Smooth muscle cell (in vitro differentiated cells): ENCODE data around the gene MRPS23. TPM values are rescaled to one million over a fixed set of nuclear protein-coding genes. Genes with fewer than 3 reads are reported as not detected.

Experiments
- DNase-seq: peaks from one replicate; lab custom pipeline; 2025; ENCODE audit not compliant: unreplicated experiment; lab: John Stamatoyannopoulos, UW
- H2AFZ ChIP-seq: fragments of 200-600 bp; sonication (generic); 2 replicates; pipeline ENCODE4 v1.6.0; 2016; ENCODE audit warnings: antibody characterized with exemption, low read depth, mild to moderate bottlenecking
- H3F3A ChIP-seq: fragments of 200-600 bp; sonication (generic); 2 replicates; pipeline ENCODE4 v1.6.0; 2017; ENCODE audit warnings: antibody characterized with exemption, low read depth
- H3K27ac ChIP-seq: fragments of 200-600 bp; sonication (generic); 2 replicates; pipeline ENCODE4 v1.5.1; 2016; ENCODE audit warnings: low read depth, mild to moderate bottlenecking
- H3K27me3 ChIP-seq: fragments of 200-600 bp; sonication (generic); 2 replicates; pipeline ENCODE4 v1.6.1; 2016; ENCODE audit warnings: low read depth, mild to moderate bottlenecking
- H3K36me3 ChIP-seq: fragments of 200-600 bp; sonication (generic); 2 replicates; pipeline ENCODE4 v1.5.1; 2016; ENCODE audit warnings: low read depth
- H3K4me1 ChIP-seq: fragments of 200-600 bp; sonication (generic); 2 replicates; pipeline ENCODE4 v1.5.1; 2016; ENCODE audit warnings: low read depth
- H3K4me2 ChIP-seq: fragments of 200-600 bp; sonication (generic); 2 replicates; pipeline ENCODE4 v1.6.0; 2016; ENCODE audit warnings: mild to moderate bottlenecking
- H3K4me3 ChIP-seq: fragments of 200-600 bp; sonication (generic); 2 replicates; pipeline ENCODE4 v1.5.1; 2016; ENCODE audit warnings: mild to moderate bottlenecking
- H3K79me2 ChIP-seq: fragments of 200-600 bp; sonication (generic); 2 replicates; pipeline ENCODE4 v1.6.0; 2016; ENCODE audit warnings: low read depth, mild to moderate bottlenecking
- H3K9ac ChIP-seq: fragments of 200-600 bp; sonication (generic); 2 replicates; pipeline ENCODE4 v1.6.0; 2016; ENCODE audit warnings: low read depth
- H3K9me3 ChIP-seq: fragments of 200-600 bp; sonication (generic); replicated peaks from 2 replicates; pipeline ENCODE4 v1.5.1; 2016; ENCODE audit warnings: low read depth
- H4K20me1 ChIP-seq: fragments of 200-600 bp; sonication (generic); 2 replicates; pipeline ENCODE4 v1.6.0; 2016; ENCODE audit warnings: low read depth
- WGBS: methylation state at CpG from one replicate; pipeline ENCODE4 v1.1.7; 2016; ENCODE audit warnings: low lambda C conversion rate; 5-methylcytosine and 5-hydroxymethylcytosine counted together
- polyA plus RNA-seq: library from polyadenylated mRNA; unstranded; fragments of >200 nt; fragmentation: Nextera tagmentation; extraction: Ambion mirVana; gene quantifications from 2 replicates; pipeline ENCODE4 v1.2.1, GENCODE V29; 2016
- total RNA-seq: library from RNA; depleted of rRNA; stranded (reverse); fragments of >200 nt; gene quantifications from 2 replicates; pipeline ENCODE4 v1.2.3, GENCODE V29; 2014
- TF ChIP-seq, protein P1 (sequence below): fragments of 200-600 bp; sonication (generic); IDR thresholded peaks from 2 replicates; pipeline ENCODE4 v1.5.1; 2017; ENCODE audit warnings: borderline replicate concordance, mild to moderate bottlenecking, antibody characterized with exemption; ENCODE audit not compliant: insufficient read depth, poor library complexity, severe bottlenecking

The MRPS23 gene
- total and polyA plus RNA-seq, 2 experiments from 2014 or later: 32.3 to 48.4 TPM

DNA sequence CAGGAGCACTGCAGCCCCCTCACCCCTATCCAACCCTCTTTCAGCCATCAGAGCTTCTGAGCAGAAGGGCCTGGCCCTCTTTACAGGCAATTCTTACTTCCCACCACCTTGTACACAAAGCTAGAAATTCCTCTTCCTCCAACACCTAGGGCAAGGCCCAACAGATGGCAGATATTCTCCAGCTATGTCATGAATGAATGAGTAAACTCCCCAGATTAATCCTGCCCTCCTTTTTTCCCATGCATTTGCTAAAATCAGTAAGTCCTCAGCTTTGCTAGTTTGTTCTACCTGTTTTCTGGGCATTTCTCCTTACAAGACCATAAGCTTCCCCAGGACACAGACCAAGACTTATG lies 20.4 kb upstream of the MRPS23 start:
- H3K4me3 ChIP-seq: no peak overlapping the region
- peak overlapping the region; percentile 79 for H3K27ac ChIP-seq
- peaks cover 27% of the 10 kb centered on the region for H3K4me1 ChIP-seq
- peak overlapping the region; percentile 45 for H3K4me2 ChIP-seq
- H3K9ac ChIP-seq: no peak overlapping the region
- H3F3A ChIP-seq: peaks cover 35% of the 10 kb centered on the region
- H3K27me3 ChIP-seq: no peaks in the 10 kb centered on the region
- H3K79me2 ChIP-seq: no peaks in the 10 kb centered on the region
- no peak for DNase-seq
- TF ChIP-seq, protein P1, sequence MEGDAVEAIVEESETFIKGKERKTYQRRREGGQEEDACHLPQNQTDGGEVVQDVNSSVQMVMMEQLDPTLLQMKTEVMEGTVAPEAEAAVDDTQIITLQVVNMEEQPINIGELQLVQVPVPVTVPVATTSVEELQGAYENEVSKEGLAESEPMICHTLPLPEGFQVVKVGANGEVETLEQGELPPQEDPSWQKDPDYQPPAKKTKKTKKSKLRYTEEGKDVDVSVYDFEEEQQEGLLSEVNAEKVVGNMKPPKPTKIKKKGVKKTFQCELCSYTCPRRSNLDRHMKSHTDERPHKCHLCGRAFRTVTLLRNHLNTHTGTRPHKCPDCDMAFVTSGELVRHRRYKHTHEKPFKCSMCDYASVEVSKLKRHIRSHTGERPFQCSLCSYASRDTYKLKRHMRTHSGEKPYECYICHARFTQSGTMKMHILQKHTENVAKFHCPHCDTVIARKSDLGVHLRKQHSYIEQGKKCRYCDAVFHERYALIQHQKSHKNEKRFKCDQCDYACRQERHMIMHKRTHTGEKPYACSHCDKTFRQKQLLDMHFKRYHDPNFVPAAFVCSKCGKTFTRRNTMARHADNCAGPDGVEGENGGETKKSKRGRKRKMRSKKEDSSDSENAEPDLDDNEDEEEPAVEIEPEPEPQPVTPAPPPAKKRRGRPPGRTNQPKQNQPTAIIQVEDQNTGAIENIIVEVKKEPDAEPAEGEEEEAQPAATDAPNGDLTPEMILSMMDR: no peak
- peaks cover 9% of the 10 kb centered on the region for H4K20me1 ChIP-seq
- no peak overlapping the region for H2AFZ ChIP-seq
- H3K36me3 ChIP-seq: no peaks in the 10 kb centered on the region
- no peaks in the 10 kb centered on the region for H3K9me3 ChIP-seq

DNA sequence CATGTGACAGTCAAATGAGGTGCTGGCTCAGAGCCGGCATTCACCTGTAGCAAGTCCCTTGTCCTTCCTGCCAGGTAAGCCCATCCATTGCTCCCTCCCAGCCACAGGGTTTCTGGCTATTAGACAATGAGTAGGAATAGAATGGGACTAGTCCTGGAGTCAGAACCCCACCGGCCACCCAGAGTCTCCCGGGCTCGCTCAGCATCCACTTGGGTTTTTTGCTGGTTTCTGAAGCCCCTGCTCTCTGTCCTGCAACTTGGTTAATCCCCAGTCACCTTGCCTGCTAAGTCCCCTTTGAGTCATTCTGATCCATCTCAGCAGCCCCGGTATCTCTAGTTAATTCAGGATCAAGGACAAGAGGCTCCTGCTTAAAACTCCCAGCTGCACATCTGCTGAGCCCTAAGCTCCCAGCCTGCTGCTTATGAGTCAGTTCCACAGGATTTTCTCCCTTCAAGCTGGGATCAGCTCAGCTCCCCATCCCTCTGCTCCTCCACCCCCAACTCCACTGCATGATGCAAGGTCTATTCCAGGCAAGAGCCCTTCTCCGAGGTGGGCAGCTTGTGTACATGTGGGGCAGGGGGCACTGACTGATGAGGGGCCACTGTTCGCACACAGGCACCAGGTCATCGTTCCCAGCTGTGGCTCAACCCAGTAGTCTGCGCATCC lies 19.9 kb upstream of the MRPS23 start:
- Histone ChIP-seq H2AFZ (no peak overlapping the region), H4K20me1 (peaks cover 9% of the 10 kb centered on the region), H3K4me2 (peak overlapping the region; percentile 60), H3K79me2 (no peaks in the 10 kb centered on the region), H3K9me3 (no peaks in the 10 kb centered on the region), H3K4me3 (no peak overlapping the region), H3K27me3 (no peaks in the 10 kb centered on the region), H3F3A (peaks cover 31% of the 10 kb centered on the region), H3K9ac (no peak overlapping the region), H3K27ac (peak overlapping the region; percentile 79), H3K36me3 (no peaks in the 10 kb centered on the region), H3K4me1 (peaks cover 22% of the 10 kb centered on the region)
- TF ChIP-seq, protein P1: no peak
- 39% methylated on average over 9 of the region's 9 CpGs for WGBS
- no peak for DNase-seq

DNA sequence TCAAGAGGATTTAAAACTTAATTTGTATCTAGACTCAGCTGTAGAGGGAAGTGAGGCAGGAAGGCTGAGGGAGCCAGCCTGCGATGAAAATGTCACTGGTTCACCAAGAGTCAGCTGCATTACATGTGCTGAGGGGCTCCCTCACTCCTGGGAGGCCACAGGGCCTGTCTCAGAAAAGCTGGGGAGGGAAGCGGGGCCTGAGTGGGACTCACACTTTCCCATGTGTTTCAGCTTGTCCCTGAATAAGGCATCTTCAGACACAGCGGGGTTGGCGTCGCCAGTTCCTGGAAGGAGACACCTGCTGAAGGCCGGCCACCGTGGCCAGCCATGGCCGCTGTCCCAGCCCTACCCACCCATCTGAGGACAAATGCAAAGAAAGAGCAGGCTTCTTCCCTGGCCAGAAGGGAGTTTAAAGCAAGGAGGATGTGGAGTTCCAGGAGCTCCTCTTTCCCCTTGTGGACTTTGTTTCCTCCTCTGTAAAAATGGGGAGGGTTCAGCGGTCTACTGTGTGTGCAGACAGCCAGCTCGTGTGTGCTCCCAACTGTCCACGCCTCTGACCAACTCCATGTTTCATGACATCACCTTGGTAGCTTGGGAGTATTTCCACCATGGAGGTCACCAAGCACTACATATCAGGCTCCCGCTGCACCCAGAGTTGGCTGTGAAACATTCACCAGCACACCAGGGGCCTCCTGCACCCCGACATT lies 19.2 kb upstream of the MRPS23 start:
- Histone ChIP-seq H3K9ac (no peak overlapping the region), H3K79me2 (no peaks in the 10 kb centered on the region), H3K27ac (peak overlapping the region; percentile 79), H3K36me3 (no peaks in the 10 kb centered on the region), H4K20me1 (peaks cover 9% of the 10 kb centered on the region), H3K4me3 (no peak overlapping the region), H3K27me3 (no peaks in the 10 kb centered on the region), H3K9me3 (no peaks in the 10 kb centered on the region), H3F3A (peaks cover 28% of the 10 kb centered on the region), H3K4me1 (peaks cover 15% of the 10 kb centered on the region), H2AFZ (no peak overlapping the region), H3K4me2 (peak overlapping the region; percentile 60)
- TF ChIP-seq, protein P1: no peak
- WGBS: 69% methylated on average over 13 of the region's 13 CpGs
- no peak for DNase-seq
